Neuronal stem cell (in vitro differentiated cells): ENCODE measurements around the gene TMCO6. TPM values are rescaled to one million over a fixed set of nuclear protein-coding genes. Genes with fewer than 3 reads are reported as not detected.
"Not testable (repeated sequence)": the region's sequence is repeated elsewhere in the genome, so short reads cannot be mapped to it uniquely, and the experiment has no call there.

Source experiments
- DNase-seq: peaks from one replicate; pipeline ENCODE4 v3.0.0-alpha.2; 2013; ENCODE audit warnings: low spot score
- H2AFZ ChIP-seq: one replicate; pipeline ENCODE4 v1.6.1; 2013; ENCODE audit warnings: mild to moderate bottlenecking, low read length, inconsistent platforms
- H2AK5ac ChIP-seq: 2 replicates; pipeline ENCODE4 v1.6.1; 2013; ENCODE audit warnings: low read depth, mild to moderate bottlenecking, inconsistent platforms, low read length, moderate library complexity, mixed read lengths
- H2BK120ac ChIP-seq: 2 replicates; pipeline ENCODE4 v1.6.1; 2013; ENCODE audit warnings: low read depth, mild to moderate bottlenecking, inconsistent platforms, low read length, moderate library complexity, mixed read lengths
- H2BK12ac ChIP-seq: one replicate; pipeline ENCODE4 v1.6.1; 2013; ENCODE audit warnings: low read length, inconsistent platforms
- H2BK15ac ChIP-seq: 2 replicates; pipeline ENCODE4 v1.6.1; 2013; ENCODE audit warnings: mild to moderate bottlenecking, low read length, inconsistent platforms, mixed read lengths
- H2BK5ac ChIP-seq: one replicate; pipeline ENCODE4 v1.6.1; 2013; ENCODE audit warnings: inconsistent platforms, mild to moderate bottlenecking, low read length, moderate library complexity
- H3K14ac ChIP-seq: one replicate; pipeline ENCODE4 v1.6.1; 2013; ENCODE audit warnings: low read length, inconsistent platforms
- H3K18ac ChIP-seq: 2 replicates; pipeline ENCODE4 v1.6.1; 2013; ENCODE audit warnings: low read length, inconsistent platforms
- H3K23ac ChIP-seq: 2 replicates; pipeline ENCODE4 v1.6.1; 2013; ENCODE audit warnings: low read depth, mild to moderate bottlenecking, mixed read lengths, low read length, inconsistent platforms; ENCODE audit not compliant: poor library complexity
- H3K27ac ChIP-seq: replicated peaks from 3 replicates; pipeline ENCODE4 v1.5.1; 2013; ENCODE audit warnings: low read length, inconsistent platforms
- H3K27me3 ChIP-seq, 3 experiments: 2 replicates each; pipeline ENCODE4 v1.6.1; 2013; ENCODE audit warnings: low read length in 3 of 3, mild to moderate bottlenecking in 2 of 3, inconsistent platforms in 1 of 3, low read depth in 1 of 3, mixed read lengths in 1 of 3, moderate library complexity in 1 of 3; ENCODE audit not compliant: control insufficient read depth in 3 of 3, insufficient read depth in 3 of 3
- H3K36me3 ChIP-seq, 2 donors: replicated peaks in 1 of 2; 2 replicates each; pipeline ENCODE4 v1.6.1; 2013; ENCODE audit warnings: low read length in 2 of 2; ENCODE audit not compliant: control insufficient read depth in 2 of 2, insufficient read depth in 2 of 2
- H3K4ac ChIP-seq: 2 replicates; pipeline ENCODE4 v1.6.1; 2013; ENCODE audit warnings: inconsistent platforms, mild to moderate bottlenecking, low read length, moderate library complexity
- H3K4me1 ChIP-seq, 2 donors: 1 replicate in 1 of 2; 2 replicates in 1 of 2; pipeline ENCODE4 v1.6.1; 2013; ENCODE audit warnings: low read length in 2 of 2, low read depth in 1 of 2; ENCODE audit not compliant: control insufficient read depth in 2 of 2, insufficient read depth in 1 of 2
- H3K4me2 ChIP-seq: one replicate; pipeline ENCODE4 v1.6.1; 2013; ENCODE audit warnings: mild to moderate bottlenecking, low read length, inconsistent platforms; ENCODE audit not compliant: insufficient read depth, poor library complexity, severe bottlenecking
- H3K4me3 ChIP-seq, 2 donors: 2 replicates each; pipeline ENCODE4 v1.5.1; 2013; ENCODE audit warnings: low read length in 2 of 2, mild to moderate bottlenecking in 2 of 2, inconsistent platforms in 1 of 2, moderate library complexity in 1 of 2
- H3K79me1 ChIP-seq: one replicate; pipeline ENCODE4 v1.6.1; 2013; ENCODE audit warnings: low read depth, mild to moderate bottlenecking, inconsistent platforms, low read length, moderate library complexity
- H3K9ac ChIP-seq: one replicate; pipeline ENCODE4 v1.6.1; 2013; ENCODE audit warnings: mild to moderate bottlenecking, low read depth, low read length, inconsistent platforms; ENCODE audit not compliant: poor library complexity
- H3K9me3 ChIP-seq, 2 donors: replicated peaks in 1 of 2; 2 replicates each; pipeline versions ENCODE3 to v1.6.1; 2013; ENCODE audit warnings: low read length in 2 of 2, mild to moderate bottlenecking in 2 of 2, inconsistent platforms in 1 of 2, low read depth in 1 of 2, mixed read lengths in 1 of 2, moderate library complexity in 1 of 2; ENCODE audit not compliant: control insufficient read depth in 2 of 2, insufficient read depth in 1 of 2
- H4K8ac ChIP-seq: one replicate; pipeline ENCODE4 v1.6.1; 2013; ENCODE audit warnings: low read depth, mild to moderate bottlenecking, inconsistent platforms, low read length, moderate library complexity
- H4K91ac ChIP-seq: one replicate; pipeline ENCODE4 v1.6.1; 2013; ENCODE audit warnings: low read length, low read depth, mild to moderate bottlenecking, inconsistent platforms; ENCODE audit not compliant: poor library complexity
- WGBS, 2 donors: extraction: QIAGEN DNeasy Blood & Tissue Kit; methylation state at CpG; one replicate each; pipeline ENCODE4 v1.1.7; 2013; ENCODE audit warnings: missing lambda C conversion rate in 2 of 2, mixed read lengths in 1 of 2; ENCODE audit not compliant: insufficient read length in 2 of 2, insufficient replicate concordance in 1 of 2; ENCODE audit errors: extremely low coverage in 2 of 2; 5-methylcytosine and 5-hydroxymethylcytosine counted together
- polyA plus RNA-seq, 2 experiments: library from polyadenylated mRNA; stranded (reverse); fragments of 200-250 nt; gene quantifications; one replicate each; pipeline ENCODE4 v1.2.3, GENCODE V29; 2013

Gene TMCO6
- polyA plus RNA-seq (2013, experiment 1 of 2): 14.7 TPM
- 13.3 TPM for polyA plus RNA-seq (2013, experiment 2 of 2)

DNA sequence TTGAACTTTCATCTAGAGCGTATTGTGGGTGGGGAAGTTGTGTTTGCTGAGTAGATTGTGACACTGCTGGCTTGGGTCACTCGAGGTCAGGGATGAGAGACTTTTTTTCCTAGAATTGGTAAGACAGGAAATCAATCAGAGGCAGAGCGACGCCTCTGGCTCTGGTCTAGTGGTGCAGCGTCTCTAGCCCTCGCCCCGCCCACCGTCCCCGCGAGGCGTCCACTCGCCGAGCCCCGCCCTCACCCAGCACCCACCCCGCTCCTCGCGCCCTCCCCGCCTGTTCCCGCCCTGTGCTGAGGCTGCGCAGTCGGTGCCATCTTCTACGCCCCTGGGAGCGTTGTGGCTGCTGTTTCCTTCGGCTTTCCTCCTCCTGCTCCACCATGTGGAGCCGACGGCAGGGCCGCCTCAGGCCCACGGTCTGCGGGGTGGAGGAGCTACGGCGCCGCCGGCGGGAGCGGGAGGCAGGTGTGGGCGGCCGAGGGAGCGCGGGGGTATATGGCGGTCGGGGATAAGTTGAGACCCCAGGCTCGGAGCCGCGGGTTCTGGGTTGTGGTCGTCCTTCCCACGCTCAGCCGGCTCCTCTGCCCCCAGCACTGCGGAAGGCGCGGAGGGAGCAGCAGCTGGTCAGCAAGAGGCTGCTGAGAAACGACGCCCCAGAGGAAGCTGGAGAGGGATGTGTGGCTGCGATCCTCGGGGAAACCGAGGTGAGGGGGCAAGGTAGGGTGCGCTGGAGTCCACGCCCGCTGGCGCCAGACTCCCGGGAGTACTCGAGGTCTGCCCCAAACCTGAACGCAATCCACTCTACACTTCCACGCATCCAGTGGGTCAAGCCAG is at the start of gene TMCO6:
Gene TMCO6, plus strand, starts transcription at position 304 of the 834 bp plus-strand sequence. Its CDS starts 77 bp downstream, at position 381.
- Histone ChIP-seq H3K27me3 (no peaks in the 10 kb centered on the region), H3K79me1 (peaks cover 6% of the 10 kb centered on the region), H2BK120ac (no peak within 1 kb of the TSS), H2BK12ac (peak within 1 kb of the TSS; percentile 14), H3K36me3 (peaks cover 28 to 34% of the 10 kb centered on the region in 2 donors), H4K8ac (peak within 1 kb of the TSS; percentile 19), H3K9me3 (peaks cover 0 to 1% of the 10 kb centered on the region in 2 donors), H3K4me2 (peak within 1 kb of the TSS; percentile 99), H3K9ac (peak within 1 kb of the TSS; percentile 98), H3K18ac (peak within 1 kb of the TSS; percentile 100), H2BK15ac (peak within 1 kb of the TSS; percentile 90), H3K14ac (peak within 1 kb of the TSS; percentile 96), H3K4me1 (peaks cover 2 to 5% of the 10 kb centered on the region in 2 donors), H3K27ac (peak within 1 kb of the TSS; percentile 48), H3K23ac (peak within 1 kb of the TSS; percentile 97), H4K91ac (no peak within 1 kb of the TSS), H2AFZ (peak within 1 kb of the TSS; percentile 96), H3K4ac (peak within 1 kb of the TSS; percentile 17), H2AK5ac (peak within 1 kb of the TSS; percentile 47), H3K4me3 (peak within 1 kb of the TSS; percentile 64 to 84), H2BK5ac (peak within 1 kb of the TSS; percentile 69)
- peak; percentile 85 for DNase-seq
- WGBS, 2 donors: no CpG with 5 or more reads among the region's 63 CpGs

DNA sequence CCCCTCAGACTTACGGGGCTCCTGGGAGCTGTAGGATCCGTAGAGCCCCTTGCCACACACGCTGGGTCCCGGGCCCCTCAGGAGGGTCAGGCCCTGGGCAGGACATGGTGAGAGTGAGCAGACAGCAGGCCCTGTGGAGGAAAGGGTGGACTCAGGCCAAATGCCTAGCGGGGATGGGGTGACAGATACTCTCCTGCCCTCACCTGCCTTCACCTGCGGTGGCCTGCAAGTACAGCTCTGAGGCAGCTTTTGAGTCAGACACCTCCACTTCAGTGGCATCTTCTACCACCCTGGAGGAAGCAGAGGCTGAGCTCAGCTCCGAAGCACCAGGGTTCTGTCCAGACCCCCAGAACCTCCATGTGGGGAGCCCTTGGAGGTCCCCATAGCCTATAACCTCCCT is 48.4 kb upstream of the TMCO6 start:
- Histone ChIP-seq H3K9ac (no peak overlapping the region), H3K27ac (no peak overlapping the region), H3K4me1 (peaks cover 0 to 1% of the 10 kb centered on the region in 2 donors), H3K4me3 (peak overlapping the region in 1 of 2 donors; percentile 60), H4K8ac (no peak overlapping the region), H3K14ac (no peak overlapping the region), H2AK5ac (no peak overlapping the region), H2BK12ac (no peak overlapping the region), H3K4ac (no peak overlapping the region), H2BK15ac (no peak overlapping the region), H3K9me3 (no peaks in the 10 kb centered on the region), H3K27me3 (peaks cover 0 to 7% (median 0%) of the 10 kb centered on the region in 3 experiments), H3K18ac (peak overlapping the region; percentile 57), H3K23ac (no peak overlapping the region), H3K79me1 (no peaks in the 10 kb centered on the region), H3K36me3 (no peaks in the 10 kb centered on the region), H2AFZ (no peak overlapping the region), H2BK120ac (no peak overlapping the region), H3K4me2 (no peak overlapping the region), H4K91ac (no peak overlapping the region), H2BK5ac (no peak overlapping the region)
- WGBS, 2 donors: no CpG with 5 or more reads among the region's 7 CpGs
- DNase-seq: no peak

DNA sequence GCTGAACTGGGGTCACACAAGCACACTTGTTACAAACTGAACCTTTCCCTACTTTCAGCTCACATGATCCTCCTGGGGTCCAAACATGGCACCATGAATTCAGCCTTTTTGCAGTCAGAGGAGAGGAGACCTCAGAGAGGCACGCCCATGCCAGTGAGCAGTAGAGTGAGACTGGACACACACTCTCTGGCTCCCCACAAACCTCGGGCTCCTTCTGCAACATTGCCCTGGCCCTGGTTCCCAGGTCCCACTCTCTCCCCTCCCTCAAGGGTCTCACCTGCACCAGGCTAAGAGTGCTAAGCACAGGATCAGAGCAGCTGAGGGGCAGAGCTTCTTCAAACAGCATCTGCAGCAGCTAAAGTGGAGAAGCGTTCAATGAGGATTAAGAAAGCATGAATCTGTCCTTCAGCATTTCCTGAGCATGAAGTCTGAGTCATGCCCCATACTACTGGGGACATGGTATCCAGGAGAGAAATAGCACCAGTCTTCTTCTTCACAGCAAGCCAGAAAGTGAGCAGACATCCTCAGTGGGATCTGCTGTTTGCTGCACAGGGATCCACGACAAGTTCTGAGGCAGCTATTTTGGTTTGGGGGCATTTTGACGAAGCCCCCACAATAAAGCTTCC is 47.4 kb upstream of the TMCO6 start:
- H3K4me3 ChIP-seq: no peak overlapping the region
- no peak overlapping the region for H3K9ac ChIP-seq
- H3K18ac ChIP-seq: peak overlapping the region; percentile 35
- no peak overlapping the region for H4K8ac ChIP-seq
- no peaks in the 10 kb centered on the region for H3K36me3 ChIP-seq
- no peak overlapping the region for H3K4ac ChIP-seq
- H2AFZ ChIP-seq: peak overlapping the region; percentile 8
- no peak overlapping the region for H4K91ac ChIP-seq
- H3K23ac ChIP-seq: no peak overlapping the region
- no peak overlapping the region for H3K4me2 ChIP-seq
- no peak for DNase-seq
- peaks cover 0 to 7% (median 0%) of the 10 kb centered on the region in 3 experiments for H3K27me3 ChIP-seq
- no peak overlapping the region for H3K27ac ChIP-seq
- H2BK15ac ChIP-seq: no peak overlapping the region
- no peaks in the 10 kb centered on the region for H3K79me1 ChIP-seq
- peak overlapping the region; percentile 71 for H3K14ac ChIP-seq
- H2AK5ac ChIP-seq: no peak overlapping the region
- H3K4me1 ChIP-seq: peaks cover 0 to 1% of the 10 kb centered on the region in 2 donors
- H2BK5ac ChIP-seq: no peak overlapping the region
- H2BK12ac ChIP-seq: no peak overlapping the region
- no peak overlapping the region for H2BK120ac ChIP-seq
- no CpG with 5 or more reads among the region's 5 CpGs for WGBS, 2 donors
- H3K9me3 ChIP-seq: no peaks in the 10 kb centered on the region

DNA sequence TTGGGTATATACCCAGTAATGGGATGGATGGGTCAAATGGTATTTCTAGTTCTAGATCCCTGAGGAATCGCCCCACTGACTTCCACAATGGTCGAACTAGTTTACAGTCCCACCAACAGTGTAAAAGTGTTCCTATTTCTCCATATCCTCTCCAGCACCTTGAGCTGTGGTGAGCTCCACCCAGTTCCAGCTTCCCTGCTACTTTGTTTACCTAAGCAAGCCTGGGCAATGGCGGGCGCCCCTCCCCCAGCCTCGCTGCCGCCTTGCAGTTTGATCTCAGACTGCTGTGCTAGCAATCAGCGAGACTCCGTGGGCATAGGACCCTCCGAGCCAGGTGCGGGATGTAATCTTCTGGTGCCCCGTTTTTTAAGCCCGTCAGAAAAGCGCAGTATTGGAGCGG is 46.2 kb upstream of the TMCO6 start:
- H2BK120ac ChIP-seq, H2AFZ ChIP-seq, H3K4ac ChIP-seq: not testable (repeated sequence)

More for the DNA sequence above, 46.2 kb upstream of the TMCO6 start:
- not testable (repeated sequence) for H3K27ac ChIP-seq, H3K36me3 ChIP-seq, H2BK15ac ChIP-seq, H2BK12ac ChIP-seq, H3K9me3 ChIP-seq, H3K18ac ChIP-seq, H3K23ac ChIP-seq, H3K9ac ChIP-seq, H2BK5ac ChIP-seq, H3K27me3 ChIP-seq, H3K14ac ChIP-seq, DNase-seq, H3K4me1 ChIP-seq, H3K79me1 ChIP-seq, H3K4me2 ChIP-seq, H3K4me3 ChIP-seq, H4K8ac ChIP-seq, H4K91ac ChIP-seq, H2AK5ac ChIP-seq
- WGBS, 2 donors: no CpG with 5 or more reads among the region's 14 CpGs
